ENCODE data around the gene TICRR.

TICRR gene

GRCh38 chr15:89657686-89658200 lies 82.5 kb downstream of the TICRR start:
- DNase-seq, result no peak

- DNase-seq, result no peak
Measured at GRCh38 chr15:89659295-89659694, 84.0 kb downstream of the TICRR start.

DNA sequence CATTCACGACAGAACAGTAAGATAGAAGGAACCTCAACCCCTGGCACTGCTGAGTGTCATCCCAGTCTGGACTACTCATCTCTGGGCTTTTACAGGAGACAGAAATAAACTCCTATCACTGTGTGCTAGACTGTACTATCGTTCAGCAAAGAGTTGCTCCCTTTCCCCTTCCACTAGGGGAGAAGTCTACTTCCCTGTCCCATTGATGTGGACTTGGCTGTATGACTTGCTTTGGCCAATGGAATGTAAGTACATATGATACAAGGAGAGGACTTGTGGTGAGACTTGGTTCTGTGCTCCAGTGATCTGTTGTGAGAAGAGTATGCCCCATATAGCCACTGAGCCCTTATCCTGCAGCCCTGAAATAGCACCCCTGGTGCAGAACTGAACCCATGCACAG lies 85.3 kb downstream of the TICRR start:
- no peak for DNase-seq

GRCh38 chr15:89662893-89663626 lies 87.8 kb downstream of the TICRR start:
- DNase-seq, result no peak

DNA sequence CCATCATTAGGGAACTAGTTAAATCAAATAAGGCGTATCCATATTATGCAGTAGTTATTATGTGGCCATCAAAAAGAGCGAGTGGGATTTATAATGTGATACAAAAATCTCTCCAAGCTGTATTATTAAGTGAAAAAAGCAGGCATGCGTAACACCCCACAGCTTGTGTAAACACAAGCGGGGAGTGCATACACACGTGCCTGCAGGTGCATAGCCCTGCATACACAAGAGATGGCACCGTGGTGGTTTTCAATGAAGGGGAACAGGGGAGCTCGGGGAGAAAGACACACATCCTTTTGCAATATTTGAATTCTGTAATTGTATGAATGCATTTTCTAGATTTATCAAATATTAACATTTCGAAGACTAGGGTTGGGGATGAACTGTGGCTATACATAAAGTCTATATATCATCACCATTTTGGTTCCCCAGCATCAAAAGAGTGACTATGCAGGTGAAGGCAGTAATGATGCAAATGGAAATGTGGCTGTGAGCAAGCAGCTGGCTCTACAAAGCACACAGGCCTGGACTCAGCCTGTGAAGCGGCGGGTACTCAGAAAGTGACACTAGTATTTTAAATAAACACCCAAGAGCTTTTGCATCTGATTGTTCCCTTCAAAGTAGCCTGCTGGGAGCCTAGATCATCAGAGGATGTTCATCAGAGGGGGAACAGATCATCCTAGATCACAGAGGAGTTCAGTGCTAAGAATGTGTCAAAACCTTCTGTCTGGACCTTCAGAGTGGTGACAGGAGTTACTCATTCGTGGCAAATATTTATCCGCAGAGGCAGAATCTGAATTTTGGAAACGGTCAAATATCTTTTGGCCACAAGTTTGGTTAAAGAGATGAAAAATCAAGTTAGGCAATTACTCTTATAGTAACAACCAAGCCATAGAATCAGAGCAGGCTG lies 89.4 kb downstream of the TICRR start:
- no peak for DNase-seq

DNA sequence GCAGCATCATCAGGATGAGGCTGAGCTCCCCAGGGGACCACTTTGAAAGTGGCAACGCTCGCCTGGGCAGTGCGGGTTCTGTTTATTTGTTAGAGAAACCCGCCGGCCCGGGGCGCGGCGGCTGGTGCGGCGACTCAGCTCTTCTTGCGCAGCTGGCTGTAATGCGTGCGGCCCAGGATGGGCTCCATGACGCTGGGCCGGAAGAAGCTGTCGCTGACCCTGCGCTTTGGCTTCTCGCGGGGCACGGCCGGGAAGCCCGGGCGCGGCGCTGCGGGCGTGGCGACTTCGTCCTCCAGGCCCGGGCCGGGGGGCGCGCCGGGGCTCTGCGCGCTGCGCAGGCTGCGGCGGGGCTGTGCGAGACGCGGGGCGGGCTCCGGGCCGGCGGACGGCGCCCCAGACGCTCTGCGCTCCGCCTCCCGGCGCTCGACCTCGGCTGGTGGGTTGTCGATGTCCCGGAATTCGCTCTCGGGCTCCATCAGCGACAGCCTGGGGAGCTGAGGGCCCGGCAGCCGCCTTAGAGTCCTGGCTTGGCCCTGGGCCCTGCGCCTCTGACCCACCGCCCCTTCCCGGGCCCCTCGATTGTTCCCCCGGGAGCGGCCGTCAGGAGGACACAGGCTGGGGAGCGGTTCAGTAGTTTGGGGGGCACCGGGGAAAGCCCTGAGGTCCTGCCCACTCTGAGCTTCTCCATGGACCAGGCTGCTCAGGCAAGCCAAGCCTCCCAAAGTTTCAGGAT lies 90.3 kb downstream of the TICRR start:
- no peak for DNase-seq

- no peak for DNase-seq
Measured at GRCh38 chr15:89666184-89666857, 91.1 kb downstream of the TICRR start.

DNA sequence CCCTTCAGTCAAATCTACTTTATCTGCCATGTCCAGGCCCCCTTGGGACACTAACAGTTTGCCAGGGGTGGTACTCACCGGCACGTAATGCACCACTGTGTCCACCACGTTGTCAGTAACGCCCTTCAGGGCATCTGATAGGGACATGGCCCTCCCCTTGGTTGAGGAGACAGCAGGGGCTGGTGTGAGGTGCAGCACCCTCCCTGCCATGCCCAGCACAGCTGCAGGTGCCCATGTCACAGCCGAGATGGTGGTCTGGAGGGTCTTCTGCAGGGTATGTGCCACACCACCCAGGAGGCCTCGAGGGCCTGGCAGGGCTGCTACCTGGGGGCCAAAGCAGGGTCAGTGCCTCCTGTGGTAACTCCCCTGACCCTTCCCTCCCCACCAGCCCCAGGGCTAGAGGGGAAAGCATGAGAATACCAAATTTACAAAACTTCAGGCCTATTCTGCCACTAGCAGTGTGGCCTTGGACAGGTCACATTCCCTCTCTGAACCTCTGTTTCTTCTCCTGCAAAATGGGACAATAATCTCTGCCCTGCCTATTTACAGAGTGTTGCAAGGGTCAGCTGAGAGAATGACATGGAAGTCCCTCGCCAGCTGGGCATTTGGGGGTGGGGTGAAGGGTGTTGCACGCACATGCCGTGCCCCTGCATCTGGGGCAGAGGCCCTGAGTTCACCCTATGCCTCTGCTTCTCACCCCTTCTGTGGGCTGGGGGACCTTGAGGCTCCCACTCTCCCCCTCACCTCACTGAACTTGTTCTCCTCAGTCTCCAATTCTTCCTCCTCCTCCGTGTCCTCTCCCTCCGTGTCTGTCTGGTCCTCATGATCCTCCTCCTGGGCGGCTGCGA lies 91.8 kb downstream of the TICRR start:
- DNase-seq, result no peak

DNA sequence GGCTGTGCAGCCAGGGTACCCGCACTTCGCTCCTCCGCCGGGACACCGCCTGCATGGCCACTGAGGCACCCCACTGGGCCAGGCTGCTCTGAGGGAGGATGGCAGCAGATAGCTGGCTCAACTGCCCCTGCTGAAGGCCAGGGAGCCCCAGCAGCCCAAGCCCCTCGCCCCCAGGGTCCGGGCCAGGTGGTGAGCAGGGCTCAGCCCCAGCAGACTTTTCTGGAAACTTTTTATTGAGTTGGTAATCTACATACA lies 92.4 kb downstream of the TICRR start:
- no peak for DNase-seq

GRCh38 chr15:89668171-89668570 lies 92.9 kb downstream of the TICRR start:
- DNase-seq, result no peak

- DNase-seq, result no peak
Measured at GRCh38 chr15:89669309-89669865, 94.1 kb downstream of the TICRR start.

GRCh38 chr15:89669941-89670340 lies 94.7 kb downstream of the TICRR start:
- no peak for DNase-seq

DNA sequence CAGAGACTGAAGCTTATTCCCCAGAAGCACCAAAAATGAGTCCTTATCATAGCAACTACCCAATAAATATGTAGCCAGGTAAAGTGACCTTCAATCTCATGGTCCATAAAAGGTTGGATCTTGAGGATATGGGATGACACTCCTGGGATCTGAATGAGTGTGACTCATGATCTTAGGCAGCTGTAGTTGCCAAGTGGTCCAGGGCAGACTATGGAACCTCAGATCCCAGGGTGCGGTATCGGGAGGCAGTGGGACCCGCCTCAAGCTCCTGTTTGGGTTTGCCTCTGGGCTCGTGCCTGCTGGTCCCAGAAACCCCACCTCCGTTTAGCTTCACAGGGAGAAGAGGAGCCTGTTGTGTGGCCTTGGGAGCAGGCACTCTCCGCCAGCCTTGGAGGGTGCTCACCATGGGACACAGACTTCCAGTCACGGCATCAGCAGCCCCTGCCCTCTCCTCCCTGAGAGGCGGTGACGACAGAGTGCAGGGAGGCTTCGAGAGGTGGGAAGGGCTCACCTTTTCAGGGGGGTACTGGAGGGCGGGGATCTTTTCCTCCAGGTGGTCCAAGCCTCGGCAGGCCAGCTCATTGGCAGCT lies 95.8 kb downstream of the TICRR start:
- no peak for DNase-seq

- DNase-seq, result no peak
Measured at GRCh38 chr15:89671687-89672086, 96.4 kb downstream of the TICRR start.

GRCh38 chr15:89672221-89673164 lies 97.2 kb downstream of the TICRR start:
- no peak for DNase-seq

DNA sequence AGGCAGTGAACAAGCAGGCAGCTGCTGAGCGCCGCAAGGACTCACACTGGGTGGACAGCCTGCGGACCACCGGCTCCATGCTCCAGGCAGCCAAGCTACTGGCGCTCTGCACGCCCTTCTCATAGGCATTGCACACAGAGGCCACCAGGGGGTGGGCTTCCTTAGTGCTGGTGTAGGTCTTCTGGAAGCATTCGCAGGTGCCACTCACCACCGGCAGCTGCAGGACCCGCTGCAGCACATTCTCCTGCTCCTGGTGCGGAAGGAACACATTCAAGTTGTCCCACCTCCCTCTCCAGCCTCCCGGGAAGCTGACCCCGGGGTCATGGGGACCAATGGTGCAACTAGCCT lies 97.9 kb downstream of the TICRR start:
- no peak for DNase-seq

DNA sequence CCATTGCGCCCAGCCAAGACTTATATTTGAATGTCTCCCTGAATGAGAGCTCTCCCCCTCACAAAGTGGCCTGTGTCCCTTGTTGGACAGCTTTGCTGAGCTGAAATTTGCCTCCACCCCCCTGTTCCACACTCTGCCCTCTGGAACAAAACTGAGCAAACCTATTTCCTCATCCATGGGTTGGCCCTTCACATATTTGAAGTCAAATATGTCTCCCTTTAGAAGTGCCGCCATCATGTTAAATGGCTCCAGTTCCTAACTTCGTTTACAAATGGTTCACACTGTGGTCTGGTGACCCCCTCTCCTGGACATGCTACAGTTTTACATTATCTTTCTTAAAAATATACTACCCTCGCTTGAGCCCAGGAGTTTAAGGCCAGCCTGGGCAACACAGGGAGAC lies 99.3 kb downstream of the TICRR start:
- DNase-seq, result no peak

DNA sequence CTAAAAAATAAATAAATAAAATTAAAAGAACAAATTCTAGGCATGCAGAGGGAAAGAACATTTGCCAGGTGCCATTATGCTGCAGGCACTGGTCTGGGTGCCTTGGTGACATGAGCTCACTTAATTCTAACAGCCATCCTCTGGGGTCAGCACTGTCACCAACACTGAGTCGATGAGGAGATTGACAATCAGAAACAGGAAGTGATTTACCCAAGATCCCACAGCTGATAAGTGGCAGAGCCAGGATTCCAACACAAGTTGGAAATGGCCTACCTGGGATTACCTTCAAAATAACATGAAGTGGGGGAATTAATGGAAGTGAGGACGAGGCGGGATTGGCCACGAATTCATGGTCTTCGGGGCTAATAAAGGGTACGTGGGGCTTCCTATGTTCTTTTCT lies 100.3 kb downstream of the TICRR start:
- no peak for DNase-seq

DNA sequence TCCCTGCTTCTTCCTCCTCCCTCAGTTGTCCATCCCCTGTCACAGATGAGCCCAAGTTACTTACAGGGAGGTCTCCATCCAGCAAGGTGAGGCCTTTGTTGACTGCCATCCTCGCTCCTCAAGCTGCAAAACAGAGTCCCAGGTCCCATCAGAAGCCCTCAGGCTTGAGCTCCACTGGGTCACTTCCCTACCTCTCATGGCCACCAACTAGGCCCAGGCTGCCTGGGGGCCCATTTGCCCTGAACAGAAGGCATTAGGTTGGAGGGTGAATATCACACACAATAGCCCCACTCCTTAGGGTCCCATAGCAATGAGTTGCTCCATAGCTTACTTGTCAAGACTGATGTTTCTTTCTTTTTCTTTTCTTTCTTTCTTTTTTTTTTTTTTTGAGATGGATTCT lies 102.1 kb downstream of the TICRR start:
- no peak for DNase-seq

Measured in CD4-positive, alpha-beta T cell treated with Interleukin-6 for 4 hours (primary cell).